CD4-positive, alpha-beta T cell treated with Interleukin-12 subunit alpha and Interleukin-12 subunit beta, for 1 hour (primary cell): ENCODE results near the gene ART5.
"Not testable (repeated sequence)": the region's sequence is repeated elsewhere in the genome, so short reads cannot be mapped to it uniquely, and the experiment has no call there.

Experiments
- DNase-seq: peaks from one replicate; pipeline ENCODE4 v3.0.0-alpha.2; 2020

ART5 gene

DNA sequence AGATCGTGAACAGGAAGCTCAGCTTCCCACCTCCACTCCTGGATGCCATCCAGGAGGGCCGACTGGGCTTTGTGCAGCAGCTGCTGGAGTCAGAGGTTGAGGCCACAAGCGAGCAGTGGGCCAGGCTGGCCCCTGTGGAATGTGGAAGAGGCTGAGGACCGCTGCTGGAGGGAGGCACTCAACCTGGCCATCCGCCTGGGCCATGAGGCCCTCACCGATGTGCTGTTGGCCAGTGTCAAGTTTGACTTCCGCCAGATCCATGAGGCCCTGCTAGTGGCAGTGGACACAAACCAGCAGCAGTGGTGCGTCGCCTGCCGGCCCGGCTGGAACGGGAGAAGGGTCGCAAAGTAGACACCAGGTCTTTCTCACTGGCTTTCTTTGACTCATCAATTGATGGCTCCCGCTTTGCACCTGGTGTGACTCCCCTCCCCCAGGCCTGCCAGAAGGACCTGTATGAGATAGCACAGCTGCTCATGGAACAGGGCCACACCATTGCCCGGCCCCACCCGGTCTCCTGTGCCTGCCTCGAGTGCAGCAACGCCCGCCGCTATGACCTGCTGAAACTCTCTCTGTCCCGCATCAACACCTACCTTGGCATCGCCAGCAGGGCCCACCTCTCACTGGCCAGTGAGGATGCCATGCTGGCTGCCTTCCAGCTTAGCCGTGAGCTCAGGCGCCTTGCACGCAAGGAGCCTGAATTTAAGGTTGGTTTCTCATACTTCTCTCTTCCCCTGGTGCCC is 24.9 kb downstream of the ART5 start:
- DNase-seq: no peak

- no peak for DNase-seq
Observed at GRCh38 chr11:3615998-3616397, 25.8 kb downstream of the ART5 start.

DNA sequence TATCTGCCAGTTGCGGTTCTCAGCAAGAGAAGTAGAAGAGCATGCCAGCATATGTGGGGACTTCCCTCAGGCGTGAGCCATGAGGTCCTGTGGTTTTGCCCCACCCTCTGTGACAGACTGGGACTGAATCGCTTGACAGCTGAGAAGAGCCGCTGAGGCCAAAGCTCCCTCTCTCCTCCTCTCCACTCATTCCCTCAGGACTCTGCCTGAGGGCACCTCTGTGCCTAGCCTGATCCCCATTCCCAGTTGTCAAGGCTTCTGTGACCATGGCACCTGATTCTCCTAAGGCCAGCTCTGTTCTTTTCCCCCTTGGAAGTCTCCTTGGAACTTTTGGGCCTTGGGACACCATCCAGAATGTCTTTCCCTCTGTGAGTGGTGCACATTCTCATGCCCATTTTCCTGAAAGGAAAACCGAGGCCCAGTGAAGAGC is 27.0 kb downstream of the ART5 start:
- DNase-seq: peak; percentile 44

DNA sequence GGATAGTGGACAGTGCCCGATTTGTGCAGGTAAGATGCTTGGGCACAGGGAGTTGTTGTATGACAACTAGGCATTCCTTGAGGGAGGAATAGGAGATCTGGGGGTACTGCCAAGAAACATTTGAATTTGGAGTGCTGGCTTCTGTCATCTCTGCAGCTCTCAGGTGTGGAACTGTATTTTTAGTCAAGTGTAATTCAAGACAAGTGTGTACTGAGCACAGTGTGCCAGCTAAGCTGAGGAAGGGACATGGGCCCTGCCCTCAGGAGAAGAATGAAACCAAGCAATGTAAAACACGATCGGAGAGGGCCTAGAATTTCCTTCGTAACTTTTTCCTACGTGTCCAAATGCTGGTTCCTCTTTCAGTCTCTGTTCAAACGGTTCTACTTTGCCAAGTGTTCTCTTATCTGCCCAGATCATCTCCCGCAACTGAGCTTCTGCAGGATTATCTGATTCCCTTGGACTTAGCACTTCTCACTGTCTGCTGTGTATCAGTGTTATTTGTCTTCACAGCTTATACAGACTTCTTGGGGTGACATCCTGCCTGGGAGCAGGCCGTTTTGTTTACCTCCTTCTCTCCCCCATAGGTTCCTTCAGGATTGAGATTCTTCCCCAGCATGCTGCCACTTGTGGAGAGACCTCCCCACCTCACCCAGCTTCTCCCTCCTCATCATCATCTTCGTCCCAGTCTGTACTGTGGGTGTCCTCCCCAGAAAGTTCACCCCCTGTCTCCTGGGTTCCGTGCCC is 27.6 kb downstream of the ART5 start:
- DNase-seq: no peak

- DNase-seq: no peak
Observed at GRCh38 chr11:3611976-3612678, 29.7 kb downstream of the ART5 start.

DNA sequence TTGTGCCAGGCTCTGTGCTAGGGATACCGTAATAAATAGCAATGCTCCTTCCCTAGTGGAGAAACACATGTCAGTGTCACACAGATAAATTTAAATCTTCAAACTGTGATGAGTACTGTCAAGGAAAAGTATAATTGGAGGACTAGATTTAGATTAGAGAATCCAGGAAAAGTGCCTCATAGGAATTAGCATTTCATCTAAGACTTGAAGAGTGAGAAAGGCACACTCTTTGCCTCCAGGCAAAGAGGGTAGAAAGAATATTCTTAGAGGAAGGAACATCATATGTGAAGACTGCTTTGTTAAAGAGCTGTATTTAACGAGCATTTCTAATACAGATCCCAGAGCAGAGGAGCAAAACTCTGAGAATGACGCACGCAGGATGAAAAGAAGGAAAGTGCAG is 30.9 kb downstream of the ART5 start:
- no peak for DNase-seq

DNA sequence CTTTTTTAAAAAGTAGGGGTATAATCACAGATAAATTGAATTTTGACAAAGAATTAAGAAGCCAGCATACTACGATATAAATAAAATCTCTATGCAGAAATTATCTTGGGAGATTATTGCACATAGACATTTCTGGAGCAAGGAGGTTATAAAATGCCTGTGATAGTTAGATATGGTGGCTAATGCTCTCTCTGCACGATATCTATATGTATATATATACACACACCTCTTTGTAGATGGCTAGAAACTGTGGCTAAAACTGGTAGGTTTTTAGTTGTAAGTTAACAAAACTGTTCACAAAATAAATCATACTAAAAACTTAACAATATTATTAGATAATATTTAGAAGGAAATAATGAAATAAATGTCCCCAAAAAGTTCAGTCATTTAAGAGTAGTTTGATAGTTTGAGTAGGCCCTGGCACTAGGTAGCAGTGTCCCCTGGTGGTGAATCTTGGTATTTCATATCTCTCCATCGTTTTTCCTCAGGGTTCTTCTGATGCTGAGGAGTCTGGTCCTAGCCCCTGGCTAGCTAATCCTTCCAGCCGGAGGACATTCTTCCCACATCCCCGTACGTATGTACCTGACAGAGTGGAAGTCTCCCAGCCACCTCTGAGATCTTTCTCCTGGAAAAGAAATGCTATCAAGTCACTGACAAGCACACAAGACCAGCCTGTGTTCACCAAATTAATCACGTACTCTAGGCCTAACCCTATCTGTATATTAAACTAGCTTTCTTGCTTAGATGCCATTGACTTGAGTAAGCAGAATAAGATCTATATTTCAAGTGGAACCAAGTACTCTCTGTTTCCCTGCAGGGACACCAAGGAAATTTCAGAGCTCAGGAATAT is 32.2 kb downstream of the ART5 start:
- peak; percentile 49 for DNase-seq

- no peak for DNase-seq
Observed at GRCh38 chr11:3605771-3606203, 36.0 kb downstream of the ART5 start.

DNA sequence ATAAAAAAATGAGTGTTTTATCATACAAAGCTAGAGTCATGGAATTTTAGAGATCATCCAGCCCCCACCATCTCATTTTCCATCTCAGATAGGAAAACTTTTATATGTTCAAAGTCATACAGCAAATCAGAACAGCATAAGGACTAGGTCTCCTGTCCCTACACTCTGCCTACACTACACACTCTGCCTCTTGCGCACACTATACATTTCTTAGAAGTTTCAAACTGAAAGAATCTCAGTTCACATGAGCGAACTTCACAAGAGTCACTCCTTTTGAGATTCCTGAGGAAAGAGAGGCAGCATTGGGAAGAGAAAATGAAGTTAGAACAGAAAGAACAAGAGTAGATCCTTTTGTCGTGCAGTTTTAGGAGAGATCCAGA is 36.5 kb downstream of the ART5 start:
- DNase-seq: no peak

DNA sequence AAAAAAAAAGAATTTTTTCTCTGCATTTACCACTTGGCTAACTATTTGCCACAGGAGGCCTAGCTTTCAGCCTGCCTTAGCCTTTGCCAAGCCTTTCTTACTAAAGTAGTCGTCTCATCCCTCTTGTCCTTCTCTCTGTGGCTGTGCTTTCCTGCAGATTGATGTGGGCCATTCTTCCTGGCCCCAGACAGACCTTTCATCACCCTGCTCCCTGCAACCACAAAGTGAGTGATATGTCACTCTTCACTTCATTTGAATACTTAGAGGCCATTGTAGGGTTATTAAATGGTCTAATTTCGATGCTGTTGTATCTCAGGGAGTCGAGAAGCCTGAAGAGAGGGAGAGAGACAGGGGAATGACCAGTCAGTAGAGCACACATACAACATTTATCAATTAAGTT is 37.6 kb downstream of the ART5 start:
- no peak for DNase-seq

- not testable (repeated sequence) for DNase-seq
Observed at GRCh38 chr11:3600201-3600600, 41.6 kb downstream of the ART5 start.

DNA sequence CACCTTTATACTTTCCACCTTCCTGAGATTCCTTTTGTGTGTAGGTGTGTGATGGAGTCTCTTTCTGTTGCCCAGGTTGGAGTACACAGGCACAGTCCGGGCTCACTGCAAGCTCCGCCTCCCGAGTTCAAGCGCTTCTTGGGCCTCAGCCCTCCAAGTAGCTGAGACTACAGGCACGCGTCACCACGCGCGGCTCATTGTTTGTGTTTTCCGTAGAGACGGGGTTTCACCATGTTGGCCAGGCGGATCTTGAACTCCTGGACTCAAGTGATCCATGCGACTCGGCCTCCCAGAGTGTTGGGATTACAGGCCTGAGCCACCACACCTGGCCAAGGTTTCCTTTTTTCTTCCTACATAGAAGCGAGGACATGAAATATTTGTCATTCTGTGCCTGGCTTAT is 44.0 kb downstream of the ART5 start:
- not testable (repeated sequence) for DNase-seq

DNA sequence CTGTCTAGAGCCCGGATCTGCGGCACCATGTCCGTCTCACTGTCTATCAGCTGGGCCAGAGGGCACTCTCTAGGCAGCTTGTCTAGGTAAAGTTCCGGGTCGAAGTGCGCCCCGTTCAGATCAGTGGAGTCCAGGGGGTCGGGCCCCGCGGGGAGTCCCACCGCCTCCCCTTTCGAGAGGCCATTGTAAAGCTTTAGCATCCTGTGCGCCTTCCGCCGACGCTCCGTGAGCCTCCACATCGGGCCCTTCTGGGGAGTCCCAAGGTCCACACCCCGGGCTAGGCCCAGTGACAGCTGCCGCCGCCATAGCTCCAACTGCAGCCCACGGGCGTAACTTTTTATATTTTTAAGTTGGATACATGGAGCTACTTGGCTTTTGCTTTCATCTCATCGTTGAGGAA is 50.5 kb downstream of the ART5 start:
- not testable (repeated sequence) for DNase-seq

DNA sequence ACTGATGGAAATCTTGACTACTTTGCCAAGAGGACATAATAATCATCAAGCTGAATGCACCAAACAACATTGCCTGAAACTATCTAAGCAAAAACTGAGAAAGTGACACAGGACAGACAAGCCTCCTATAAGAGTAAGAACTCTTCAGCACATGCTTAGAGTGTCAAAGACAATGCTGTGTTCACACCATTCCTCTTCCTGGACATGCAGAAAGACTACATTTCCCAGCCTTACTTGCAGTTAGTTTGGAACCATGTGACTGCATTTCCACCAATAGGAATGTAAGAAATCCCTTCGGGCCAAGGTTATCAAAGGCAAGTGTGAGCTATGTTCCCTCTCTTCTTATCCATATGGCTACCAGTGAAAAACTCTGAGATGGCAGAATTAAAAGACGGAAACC is 51.6 kb downstream of the ART5 start:
- DNase-seq: not testable (repeated sequence)

DNA sequence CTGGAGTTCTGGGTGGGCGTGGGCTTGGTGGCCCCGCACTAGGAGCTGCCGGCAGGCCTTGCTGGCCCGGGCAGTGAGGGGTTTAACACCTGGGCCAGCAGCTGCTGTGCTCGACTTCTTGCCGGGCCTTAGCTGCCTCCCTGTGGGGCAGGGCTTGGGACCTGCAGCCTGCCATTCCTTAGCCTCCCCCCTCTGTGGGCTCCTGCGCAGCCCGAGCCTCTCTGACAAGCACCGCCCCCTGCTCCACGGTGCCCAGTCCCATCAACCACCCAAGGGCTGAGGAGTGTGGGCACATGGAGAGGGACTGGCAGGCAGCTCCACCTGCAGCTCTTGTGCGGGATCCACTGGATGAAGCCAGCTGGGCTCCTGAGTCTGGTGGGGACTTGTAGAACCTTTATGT is 53.0 kb downstream of the ART5 start:
- not testable (repeated sequence) for DNase-seq
